A673 (cell line): ENCODE results near the gene PRSS3. TPM values are rescaled to one million over a fixed set of nuclear protein-coding genes. Genes with fewer than 3 reads are reported as not detected.

Experiments used
- BruUV-seq: library from RNA; stranded (reverse); fragments of 400-500 nt; replicated peaks from 2 replicates; lab custom pipeline; 2021; lab: Mats Ljungman, UMichigan
- CTCF ChIA-PET: fragments of 300-600 bp; sonication (Branson Sonifier 250); formaldehyde crosslinking; loops from one replicate; lab custom pipeline; 2022; ENCODE audit warnings: antibody characterized with exemption; lab: Charles Lee
- POLR2A ChIA-PET: fragments of 300-600 bp; sonication (Branson Sonifier 250); formaldehyde crosslinking; loops from one replicate; lab custom pipeline; 2022; ENCODE audit warnings: antibody characterized with exemption; ENCODE audit not compliant: low non-redundant PET; lab: Charles Lee
- DNase-seq: peaks from one replicate; pipeline ENCODE4 v3.0.0-alpha.2; 2015; ENCODE audit warnings: low spot score
- H3K27ac ChIP-seq: fragments of 200-600 bp; sonication (generic); 2 replicates; pipeline ENCODE4 v1.5.1; 2016; ENCODE audit warnings: mixed run types, low read depth, mild to moderate bottlenecking, mixed read lengths, antibody characterized with exemption, low read length; ENCODE audit not compliant: poor library complexity, severe bottlenecking
- H3K27me3 ChIP-seq: fragments of 200-600 bp; sonication (generic); replicated peaks from 2 replicates; pipeline ENCODE4 v1.6.1; 2017; ENCODE audit warnings: mixed run types, low read depth, mild to moderate bottlenecking, mixed read lengths, antibody characterized with exemption, low read length; ENCODE audit not compliant: insufficient read depth, poor library complexity
- H3K36me3 ChIP-seq: fragments of 200-600 bp; sonication (generic); 2 replicates; pipeline ENCODE4 v1.6.1; 2016; ENCODE audit warnings: mixed run types, mild to moderate bottlenecking, mixed read lengths, antibody characterized with exemption, low read length; ENCODE audit not compliant: insufficient read depth, poor library complexity, severe bottlenecking
- H3K4me1 ChIP-seq: fragments of 200-600 bp; sonication (generic); 2 replicates; pipeline ENCODE4 v1.6.1; 2017; ENCODE audit warnings: mixed run types, mild to moderate bottlenecking, mixed read lengths, antibody characterized with exemption, low read length; ENCODE audit not compliant: insufficient read depth, poor library complexity, severe bottlenecking
- H3K4me3 ChIP-seq: fragments of 200-600 bp; sonication (generic); 2 replicates; pipeline ENCODE4 v1.5.1; 2016; ENCODE audit warnings: low read depth, mixed run types, mild to moderate bottlenecking, mixed read lengths, low read length; ENCODE audit not compliant: poor library complexity, severe bottlenecking
- H3K9me3 ChIP-seq: fragments of 200-600 bp; sonication (generic); 2 replicates; pipeline ENCODE4 v1.6.1; 2016; ENCODE audit warnings: mixed run types, low read depth, mild to moderate bottlenecking, mixed read lengths, antibody characterized with exemption, low read length; ENCODE audit not compliant: poor library complexity, severe bottlenecking
- CTCF ChIP-seq: fragments of 300-800, 200-600 bp; sonication (generic); conservative IDR thresholded peaks from 2 replicates; pipeline ENCODE4 v1.5.1; 2017; ENCODE audit warnings: low read depth, mild to moderate bottlenecking, antibody characterized with exemption, low read length, moderate library complexity, mixed read lengths
- EZH2 ChIP-seq: fragments of 200-600 bp; sonication (generic); IDR thresholded peaks from 2 replicates; pipeline ENCODE4 v1.6.1; 2017; ENCODE audit warnings: borderline replicate concordance, low read depth, mild to moderate bottlenecking, mixed read lengths, antibody characterized with exemption, low read length; ENCODE audit not compliant: poor library complexity, severe bottlenecking
- intact Hi-C: fragments of 100-400 bp; cut with micrococcal nuclease; formaldehyde crosslinking; loops from one replicate; pipeline ENCODE4 v1.10.0; 2022; ENCODE audit not compliant: unreplicated experiment
- total RNA-seq: library from RNA; stranded (reverse); gene quantifications from 2 replicates; pipeline ENCODE4 v1.2.3, GENCODE V29; 2021

The PRSS3 gene
- total RNA-seq, 1 experiment from 2014 or later, result not detected

- CTCF ChIA-PET, result no interaction called here
- Histone ChIP-seq H3K27ac (no peak overlapping the region), H3K4me3 (no peak overlapping the region), H3K4me1 (no peaks in the 10 kb centered on the region), H3K27me3 (no peaks in the 10 kb centered on the region), H3K9me3 (no peaks in the 10 kb centered on the region), H3K36me3 (no peaks in the 10 kb centered on the region)
- DNase-seq, result no peak
- no TSS peak for BruUV-seq
- POLR2A ChIA-PET, result no interaction called here
- TF ChIP-seq CTCF (no peak), EZH2 (no peak)
- intact Hi-C loops, result loop anchor here (5.0 kb wide), 1 partner anchor 39 kb away; no protein-coding TSS in a partner anchor
Measured at GRCh38 chr9:33776578-33776977, 18.8 kb upstream of the PRSS3 start.

GRCh38 chr9:33778700-33779351 lies 16.5 kb upstream of the PRSS3 start:
- H3K4me1 ChIP-seq, result no peaks in the 10 kb centered on the region
- CTCF ChIA-PET, result interaction anchor here (0.5 to 1.5 kb wide), 3 partner anchors 41 to 155 kb away, joined by 6 to 43 read pairs (median 8); no protein-coding TSS in a partner anchor
- TF ChIP-seq CTCF, result peak; percentile 83
- TF ChIP-seq EZH2, result no peak
- no peaks in the 10 kb centered on the region for H3K36me3 ChIP-seq
- peak; percentile 72 for DNase-seq
- no TSS peak for BruUV-seq
- H3K4me3 ChIP-seq, result no peak overlapping the region
- H3K27me3 ChIP-seq, result no peaks in the 10 kb centered on the region
- intact Hi-C loops, result loop anchor here (5.0 kb wide), 1 partner anchor 42 kb away; no protein-coding TSS in a partner anchor
- no peaks in the 10 kb centered on the region for H3K9me3 ChIP-seq
- POLR2A ChIA-PET, result interaction anchor here (0.6 kb wide), 1 partner anchor 20 kb away, joined by 4 read pairs; no protein-coding TSS in a partner anchor
- no peak overlapping the region for H3K27ac ChIP-seq

GRCh38 chr9:33780276-33780675 lies 15.1 kb upstream of the PRSS3 start:
- CTCF ChIA-PET, result no interaction called here
- H3K4me1 ChIP-seq, result no peaks in the 10 kb centered on the region
- TF ChIP-seq CTCF (no peak), EZH2 (no peak)
- H3K4me3 ChIP-seq, result no peak overlapping the region
- no peaks in the 10 kb centered on the region for H3K36me3 ChIP-seq
- no peaks in the 10 kb centered on the region for H3K9me3 ChIP-seq
- H3K27me3 ChIP-seq, result no peaks in the 10 kb centered on the region
- no peak overlapping the region for H3K27ac ChIP-seq
- BruUV-seq, result no TSS peak
- intact Hi-C loops, result no loop called here
- POLR2A ChIA-PET, result no interaction called here
- DNase-seq, result no peak
